ENCODE data around the gene PSMA1.

The PSMA1 gene

GRCh38 chr11:14529321-14529720 lies 9.1 kb upstream of the PSMA1 start:
- DNase-seq, result no peak

- DNase-seq, result no peak
Observed at GRCh38 chr11:14522801-14523200, 2.6 kb upstream of the PSMA1 start.

DNA sequence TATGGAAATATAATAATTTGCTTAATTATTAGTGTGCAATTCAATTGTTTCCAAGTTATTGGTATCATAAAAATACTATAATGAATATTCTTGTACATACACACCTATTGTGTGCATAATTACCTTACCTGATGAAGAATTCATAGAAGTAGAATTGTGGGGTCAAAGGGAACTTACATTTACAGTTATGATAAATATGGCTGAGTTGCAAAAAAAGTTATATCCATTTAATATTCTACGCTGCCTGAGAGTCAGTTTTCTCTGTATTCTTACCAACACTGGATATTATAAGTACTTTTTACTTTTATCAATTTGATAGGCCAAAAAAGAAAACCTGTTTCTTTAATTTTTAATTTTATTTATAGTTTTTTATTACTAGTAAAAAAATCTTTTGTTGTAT lies 2.1 kb upstream of the PSMA1 start:
- no peak for DNase-seq

- DNase-seq, result no peak
Observed at GRCh38 chr11:14520747-14521151, 563 bp upstream of the PSMA1 start.

DNA sequence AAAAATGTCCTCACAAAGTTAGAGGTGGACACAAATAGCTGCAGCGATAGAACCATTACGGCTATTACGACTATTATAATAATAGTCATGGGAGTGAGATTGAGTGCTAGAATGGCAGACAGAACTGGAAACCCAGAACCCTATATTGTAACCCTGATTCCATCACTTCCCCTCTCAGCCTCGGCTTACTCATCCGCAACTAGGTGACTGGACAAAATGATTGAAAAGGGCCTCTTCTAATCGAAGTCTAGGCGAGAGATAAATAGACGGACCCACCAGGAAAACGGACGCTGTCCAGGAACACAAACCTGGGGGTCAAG lies 629 bp downstream of the PSMA1 start:
- DNase-seq, result peak; percentile 32

GRCh38 chr11:14518820-14519219 lies 1.4 kb downstream of the PSMA1 start:
- peak; percentile 18 for DNase-seq

- no peak for DNase-seq
Observed at GRCh38 chr11:14513800-14514199, 6.4 kb downstream of the PSMA1 start.

DNA sequence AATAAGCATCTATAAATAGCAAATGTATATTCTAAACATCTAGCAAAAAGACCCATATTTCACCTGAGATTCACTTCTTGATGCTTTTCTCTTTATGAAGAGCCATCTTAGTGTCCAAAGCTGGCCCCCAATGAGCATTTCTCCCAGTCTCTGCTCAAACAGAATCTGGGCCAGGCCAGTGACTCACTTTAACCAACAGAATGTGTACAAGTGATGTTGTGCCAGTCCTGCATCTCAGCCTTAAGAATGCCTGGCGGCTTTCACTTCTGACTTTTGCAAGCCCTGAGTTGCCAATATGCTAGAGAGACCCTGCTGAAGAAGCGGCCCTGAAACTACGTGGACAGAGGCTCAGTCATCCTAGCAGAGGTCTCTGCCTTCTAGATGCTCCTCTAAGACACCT lies 13.7 kb downstream of the PSMA1 start:
- no peak for DNase-seq

GRCh38 chr11:14503023-14503422 lies 17.2 kb downstream of the PSMA1 start:
- DNase-seq, result no peak

GRCh38 chr11:14502039-14502438 lies 18.1 kb downstream of the PSMA1 start:
- DNase-seq, result no peak

DNA sequence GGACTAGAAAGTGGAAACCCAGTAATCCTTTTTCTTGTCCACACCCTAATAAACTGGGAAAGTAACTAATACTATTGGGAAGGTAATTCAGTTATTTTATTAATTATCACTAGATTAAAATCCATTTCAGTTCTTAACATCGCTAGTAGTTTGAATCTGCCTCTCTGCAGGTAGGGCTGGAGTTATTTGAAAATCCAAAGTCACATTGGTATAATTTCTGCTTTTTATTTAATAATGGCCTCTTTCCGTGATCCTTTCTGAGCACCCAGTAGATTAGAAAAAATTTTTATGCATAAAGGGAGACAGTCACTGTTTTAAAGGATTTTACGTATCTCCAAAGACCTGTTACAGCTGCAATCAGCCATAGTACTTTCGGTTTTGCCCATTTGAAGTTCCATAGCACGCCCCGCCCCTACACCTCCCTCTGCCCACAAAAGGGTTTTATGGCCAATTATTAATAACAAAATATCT lies 20.0 kb downstream of the PSMA1 start:
- peak; percentile 71 for DNase-seq

DNA sequence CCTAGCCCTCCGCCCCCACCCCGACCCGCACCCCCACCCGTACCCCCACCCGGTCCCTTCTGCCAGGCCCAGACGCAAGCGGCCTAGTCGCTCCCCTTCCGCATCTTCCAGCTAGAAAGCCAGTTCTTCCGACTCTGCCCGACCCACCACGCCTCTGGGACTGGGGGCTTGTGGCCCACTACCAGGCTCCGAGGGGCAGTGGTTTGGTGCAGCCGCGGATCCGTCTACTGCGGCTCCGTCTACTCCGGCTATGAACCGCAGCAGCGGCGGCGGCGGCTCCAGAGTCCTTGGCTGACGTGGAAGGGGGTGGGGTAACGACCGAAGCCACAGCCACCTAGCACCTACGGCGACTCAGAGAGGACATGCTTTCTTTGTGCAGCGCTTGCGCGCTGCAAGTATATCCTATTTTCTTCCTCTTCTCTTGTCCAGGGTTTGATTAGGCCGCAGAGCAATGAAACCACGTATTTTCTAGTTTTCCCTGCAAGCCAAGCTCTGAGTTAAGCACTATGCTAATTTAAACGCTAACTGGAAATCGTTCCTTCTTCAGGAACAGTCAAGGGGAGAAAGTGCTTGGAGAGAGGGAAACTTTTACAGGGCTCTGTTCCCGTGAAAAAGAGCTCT lies 20.5 kb downstream of the PSMA1 start, which contains the start of gene COPB1:
Gene COPB1, minus strand, starts transcription at position 252 of the 621 bp plus-strand sequence. CDS start 883 bp downstream, outside the sequence.
- peak; percentile 93 for DNase-seq

DNA sequence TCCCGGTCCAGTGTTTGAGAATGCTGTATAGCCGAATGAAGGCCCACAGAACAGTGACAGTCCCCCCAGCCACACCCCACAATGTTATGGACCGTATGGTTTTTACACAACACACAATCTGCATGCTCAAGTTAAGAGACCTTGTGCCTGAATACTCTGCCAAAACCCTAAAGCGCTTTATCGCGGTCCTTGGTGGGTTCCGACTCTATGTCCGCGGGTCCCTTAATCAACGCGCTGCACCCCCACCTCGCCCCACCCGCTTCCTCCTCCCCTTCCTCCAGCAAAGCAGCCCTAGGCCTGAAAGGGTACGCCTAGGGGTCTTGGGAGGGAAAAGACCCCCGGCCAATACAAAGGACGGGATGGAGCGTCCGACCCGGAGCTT lies 21.0 kb downstream of the PSMA1 start:
- peak; percentile 29 for DNase-seq

DNA sequence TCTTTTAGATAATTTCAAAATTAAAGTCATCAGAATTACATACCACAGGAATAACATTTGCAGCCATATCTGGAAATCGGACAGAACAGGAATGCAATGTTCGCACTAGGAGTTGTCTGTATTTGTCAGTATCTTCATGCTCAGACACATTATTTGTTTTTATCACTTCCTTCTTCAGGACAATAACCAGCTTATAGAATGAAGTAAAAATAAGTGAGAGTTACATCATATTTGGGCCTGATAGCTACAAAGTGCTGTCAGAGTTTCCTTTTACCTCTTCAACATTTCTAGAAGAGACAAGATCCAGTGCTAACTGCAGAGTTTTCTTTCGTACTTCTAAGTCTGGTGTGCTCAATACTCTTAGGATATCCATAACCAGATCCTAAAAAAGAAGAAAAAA lies 39.5 kb downstream of the PSMA1 start:
- no peak for DNase-seq

DNA sequence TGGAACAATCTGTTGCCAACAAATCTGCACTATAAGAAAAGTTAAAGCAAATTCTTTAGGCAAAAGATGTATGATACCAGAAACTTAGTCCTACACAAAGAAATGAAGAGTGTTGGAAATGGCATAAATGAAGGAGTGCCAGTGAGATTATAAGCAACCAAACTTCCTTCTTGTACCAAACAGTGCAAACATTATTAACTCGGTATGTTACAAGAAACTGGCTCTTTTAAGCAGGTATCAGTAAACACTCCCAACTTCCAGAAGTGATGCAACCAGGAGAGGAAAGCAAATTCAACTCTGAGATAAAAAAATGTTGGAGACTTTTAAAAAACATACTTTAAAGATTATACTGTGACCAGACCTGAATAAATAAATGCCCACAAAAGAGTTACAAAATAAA lies 49.1 kb downstream of the PSMA1 start:
- DNase-seq, result no peak

- no peak for DNase-seq
Observed at GRCh38 chr11:14463623-14464022, 56.6 kb downstream of the PSMA1 start.

- DNase-seq, result no peak
Observed at GRCh38 chr11:14460147-14460546, 60.0 kb downstream of the PSMA1 start.

- DNase-seq, result no peak
Observed at GRCh38 chr11:14458377-14458776, 61.8 kb downstream of the PSMA1 start.

DNA sequence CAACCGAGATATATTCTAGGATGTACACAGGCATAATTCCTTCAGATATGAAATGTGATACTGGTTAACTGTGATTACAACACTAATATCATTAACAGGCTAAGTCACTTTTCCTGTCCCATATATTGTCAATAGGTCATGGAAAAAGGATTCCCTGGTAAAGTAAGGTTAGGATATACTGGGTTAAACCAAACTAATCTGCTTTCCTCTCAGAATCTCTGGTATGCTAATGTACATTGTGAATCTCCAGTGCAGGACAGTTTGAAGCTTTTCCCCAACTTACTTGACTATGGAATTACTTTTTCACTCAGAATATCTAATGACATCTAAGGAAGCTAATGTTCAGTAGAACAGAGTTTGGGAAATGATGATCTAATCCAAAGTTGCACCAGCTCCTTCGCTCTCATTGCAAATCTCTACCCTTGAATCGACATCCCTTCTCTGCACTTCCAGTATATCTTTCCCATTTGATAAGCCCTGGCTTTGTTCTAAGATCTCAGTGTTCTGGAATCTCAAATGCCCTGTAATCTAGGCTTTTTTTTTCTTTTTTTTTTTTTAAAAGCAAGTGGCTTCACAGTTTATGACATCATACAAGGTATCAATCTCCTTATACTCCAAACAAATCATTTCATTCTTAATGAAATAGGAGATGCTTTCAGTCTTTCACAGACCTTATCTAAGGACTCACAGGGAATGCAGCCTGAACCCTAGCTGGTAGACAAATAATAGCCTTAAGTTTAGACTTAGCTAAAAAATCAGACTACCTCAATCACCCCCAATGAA lies 64.3 kb downstream of the PSMA1 start:
- DNase-seq, result no peak
